Embryonic facial prominence (tissue), 1 donor: Measurements from ENCODE around the gene DDIT3.

Source experiments
- DNase-seq: peaks from one replicate; pipeline ENCODE4 v3.0.0-alpha.2; 2016; ENCODE audit errors: extremely low spot score

Gene DDIT3

DNA sequence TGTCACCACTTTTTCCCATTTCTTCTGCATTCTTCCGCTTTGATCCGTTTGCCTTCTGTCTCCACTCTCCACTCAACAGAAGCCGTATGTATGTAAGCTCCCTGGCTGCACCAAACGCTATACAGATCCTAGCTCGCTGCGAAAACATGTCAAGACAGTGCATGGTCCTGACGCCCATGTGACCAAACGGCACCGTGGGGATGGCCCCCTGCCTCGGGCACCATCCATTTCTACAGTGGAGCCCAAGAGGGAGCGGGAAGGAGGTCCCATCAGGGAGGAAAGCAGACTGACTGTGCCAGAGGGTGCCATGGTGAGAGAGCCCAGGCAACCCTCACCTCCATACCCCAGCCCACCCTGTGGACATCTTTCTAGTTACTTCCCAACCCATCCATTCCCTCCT, 52.4 kb downstream of the DDIT3 start:
- DNase-seq, result no peak

DNA sequence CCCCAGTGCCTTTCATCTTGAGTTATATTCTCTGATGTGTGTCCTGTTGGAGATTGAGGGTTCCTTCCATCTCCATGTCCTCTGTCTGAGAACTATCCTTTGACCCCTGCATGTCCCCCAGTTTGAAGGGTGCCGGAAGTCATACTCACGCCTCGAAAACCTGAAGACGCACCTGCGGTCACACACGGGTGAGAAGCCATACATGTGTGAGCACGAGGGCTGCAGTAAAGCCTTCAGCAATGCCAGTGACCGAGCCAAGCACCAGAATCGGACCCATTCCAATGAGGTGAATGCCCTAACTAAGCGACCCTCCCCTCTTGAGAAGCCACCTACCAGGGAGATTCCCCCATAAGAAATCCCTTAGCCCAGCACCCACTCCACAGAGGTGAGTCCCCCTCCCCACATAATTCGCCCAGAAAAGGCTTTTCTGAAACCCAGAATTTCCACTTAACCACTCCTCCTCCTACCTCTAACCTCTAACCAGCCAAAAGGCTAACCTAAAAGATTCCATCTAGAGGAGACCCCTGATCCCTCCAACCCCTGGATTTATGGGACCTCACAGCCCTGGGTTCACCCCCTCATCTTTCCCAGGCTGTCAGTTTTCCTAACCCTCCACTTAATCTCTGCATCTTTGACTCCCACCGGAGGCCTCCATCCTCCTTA, 53.0 kb downstream of the DDIT3 start:
- DNase-seq, result no peak
